NCI-H1092 (cell line): Measurements from ENCODE around the gene AKAP13.
"Not testable (repeated sequence)": the region's sequence is repeated elsewhere in the genome, so short reads cannot be mapped to it uniquely, and the experiment has no call there.

Experiments used
- DNase-seq: peaks from one replicate; lab custom pipeline; 2025; lab: John Stamatoyannopoulos, UW

Gene AKAP13

GRCh38 chr15:85380217-85380811 is at the start of gene AKAP13:
AKAP13 (plus strand) TSS chr15:85380603; CDS start chr15:85485721, 105,118 bp downstream.
- peak; percentile 94 for DNase-seq

DNA sequence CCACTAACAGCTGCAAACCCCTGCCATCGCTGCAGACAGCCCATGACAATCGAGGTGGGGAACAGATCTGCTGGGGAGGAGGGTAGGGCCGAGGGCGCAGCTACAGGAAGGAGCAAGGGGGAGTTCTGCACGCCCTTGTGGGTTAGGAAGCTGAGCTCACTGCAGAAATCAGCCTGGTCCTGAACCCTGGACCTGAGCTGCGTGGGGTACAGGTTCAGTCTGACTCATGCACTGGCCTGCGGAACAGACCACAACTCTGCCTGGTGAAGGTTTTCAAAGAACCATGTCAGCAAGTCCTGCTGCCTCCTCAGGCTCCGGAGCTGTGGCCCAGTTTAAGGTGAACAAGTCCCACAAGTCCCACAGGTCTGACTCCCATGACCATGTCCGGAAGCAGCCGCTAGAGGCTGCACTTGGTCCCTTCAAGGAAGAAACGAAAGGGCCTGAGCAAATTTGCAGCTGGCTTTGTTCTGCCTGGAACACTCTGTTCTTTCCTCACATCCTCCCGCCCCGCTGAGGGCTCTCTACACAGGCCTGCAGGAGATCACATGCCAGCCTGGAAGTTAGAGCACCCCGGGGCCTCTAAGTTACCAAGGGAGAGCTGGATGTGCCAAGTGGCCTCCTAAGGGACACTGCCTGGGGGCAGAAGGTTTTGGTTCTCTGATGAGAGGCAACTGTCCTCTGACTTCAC is 49.4 kb upstream of the AKAP13 start:
- peak; percentile 61 for DNase-seq

DNA sequence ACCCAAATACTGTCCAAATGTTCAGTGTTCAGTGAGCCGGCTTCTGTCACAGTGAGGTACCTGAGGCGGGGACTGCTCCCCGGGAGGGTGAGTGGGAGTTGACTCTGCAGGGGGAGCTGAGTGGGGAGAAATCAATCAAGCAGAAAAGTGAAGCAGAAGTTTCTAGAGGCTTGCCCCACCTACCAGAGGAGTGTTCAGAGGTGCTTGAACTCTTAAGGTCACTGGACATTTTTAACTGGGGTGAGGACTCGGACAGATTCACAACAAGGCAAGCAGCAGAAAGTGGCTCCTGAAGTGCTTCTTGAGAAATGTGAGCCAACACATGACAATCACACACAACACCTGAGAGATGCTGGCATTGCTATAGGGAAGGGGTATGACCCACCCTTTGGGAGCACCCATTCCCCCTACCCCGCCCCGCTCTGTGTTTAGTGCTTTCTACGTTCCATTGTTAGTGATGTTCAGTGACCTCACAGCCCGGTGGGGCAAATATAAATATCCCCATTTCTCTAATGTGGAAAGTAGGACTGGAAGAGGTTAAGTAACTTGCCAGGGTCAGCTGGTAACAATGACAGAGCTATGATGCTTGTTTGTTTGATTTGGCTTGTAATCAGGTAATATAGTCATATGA is 48.6 kb upstream of the AKAP13 start:
- no peak for DNase-seq

DNA sequence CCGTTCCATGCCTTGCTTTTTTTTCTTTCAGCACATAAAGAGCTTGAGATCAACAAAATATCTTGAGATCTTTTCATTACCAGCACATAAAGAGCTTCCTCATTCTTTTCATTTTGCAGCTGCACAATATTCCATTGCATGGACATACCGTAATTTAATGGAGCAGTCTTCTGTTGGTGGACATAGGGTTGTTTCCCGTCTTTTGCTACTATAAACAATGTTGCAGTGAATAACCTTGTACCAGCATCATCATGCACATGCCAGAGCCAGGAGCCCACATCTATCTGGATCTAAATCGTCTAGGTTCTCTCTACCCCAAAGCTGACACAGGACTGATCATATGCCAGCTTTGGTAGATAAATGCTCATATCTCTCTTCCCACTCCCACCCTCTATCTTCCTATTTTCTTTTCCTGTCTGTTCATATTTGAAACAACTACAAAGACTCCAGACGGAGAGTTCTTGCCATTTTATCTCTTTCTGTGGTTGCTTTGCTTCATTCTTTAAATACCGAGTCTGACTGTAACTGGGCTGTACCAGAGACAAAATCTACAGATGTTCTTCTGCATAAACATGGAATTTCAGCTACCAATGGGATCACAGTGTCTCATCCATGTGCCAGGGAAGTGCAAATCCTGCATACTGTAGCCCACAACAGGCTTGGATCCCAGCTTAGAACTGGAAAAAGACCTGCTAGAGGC is 47.1 kb upstream of the AKAP13 start:
- no peak for DNase-seq

- DNase-seq = no peak
Measured at GRCh38 chr15:85334241-85334640, 46.2 kb upstream of the AKAP13 start.

DNA sequence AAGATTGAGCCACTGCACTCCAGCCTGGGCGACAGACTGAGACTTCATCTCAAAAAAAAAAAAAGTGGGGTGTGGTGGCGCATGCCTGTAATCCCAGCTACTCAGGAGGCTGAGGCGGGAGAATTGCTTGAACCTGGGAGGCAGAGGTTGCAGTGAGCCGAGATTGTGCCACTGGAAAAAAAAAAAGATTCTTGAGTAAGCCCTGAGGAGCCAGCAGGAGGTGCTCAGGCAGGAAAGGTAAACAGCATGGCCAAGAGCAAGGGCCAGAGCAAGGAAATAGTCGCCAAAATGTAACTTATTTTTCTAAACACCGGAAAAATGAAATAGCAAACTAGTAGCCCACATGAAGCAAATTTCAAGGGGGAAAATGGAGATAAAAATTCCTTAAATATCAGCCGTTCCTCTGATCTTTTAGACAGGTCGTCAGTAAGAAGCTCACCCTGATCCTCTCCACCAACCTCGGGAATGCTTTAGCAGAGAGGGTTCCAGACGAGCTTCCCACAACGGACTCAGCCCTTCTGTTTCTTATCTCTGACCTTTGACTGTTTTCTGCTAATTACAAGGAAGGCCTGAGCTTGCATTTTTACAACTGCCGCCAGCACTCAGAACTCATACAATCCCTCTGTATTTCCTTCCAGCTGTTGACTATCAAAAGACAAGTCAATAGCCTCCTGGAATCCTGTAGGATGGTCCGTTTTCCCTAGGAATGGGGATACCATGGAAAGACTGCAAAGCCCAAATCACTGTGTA is 45.0 kb upstream of the AKAP13 start:
- no peak for DNase-seq

- no peak for DNase-seq
Measured at GRCh38 chr15:85336880-85337279, 43.5 kb upstream of the AKAP13 start.

DNA sequence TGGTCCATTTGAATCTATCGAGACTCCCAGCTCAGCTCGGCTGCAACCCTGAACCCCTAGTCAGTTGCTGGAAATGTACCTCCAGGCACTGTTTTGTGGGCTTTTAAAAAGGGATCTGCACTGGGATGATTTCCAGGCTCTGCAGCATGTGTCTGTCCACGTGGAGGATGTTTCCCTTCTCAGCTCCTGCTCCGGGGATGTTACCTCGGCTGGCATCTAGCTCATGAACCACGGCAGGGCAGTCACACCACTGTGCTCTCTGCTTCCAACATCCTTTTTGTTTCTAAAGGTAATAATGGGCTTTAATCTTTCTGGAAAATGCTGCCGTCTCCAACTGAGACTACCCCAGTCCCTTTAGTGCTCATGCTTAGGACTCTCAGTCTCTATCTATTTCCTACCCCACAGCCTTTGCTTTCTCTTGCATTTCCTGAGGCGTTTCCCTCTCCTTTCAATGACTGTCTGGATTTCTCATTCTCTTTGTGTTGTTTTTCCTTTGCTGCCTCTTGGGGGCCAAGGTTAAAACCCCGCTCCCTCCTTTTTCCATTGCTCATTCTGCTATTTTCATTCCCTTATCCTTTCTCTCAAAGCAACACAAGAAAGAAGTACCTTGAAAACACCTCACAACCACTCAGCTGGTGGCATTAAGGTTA is 42.9 kb upstream of the AKAP13 start:
- no peak for DNase-seq

DNA sequence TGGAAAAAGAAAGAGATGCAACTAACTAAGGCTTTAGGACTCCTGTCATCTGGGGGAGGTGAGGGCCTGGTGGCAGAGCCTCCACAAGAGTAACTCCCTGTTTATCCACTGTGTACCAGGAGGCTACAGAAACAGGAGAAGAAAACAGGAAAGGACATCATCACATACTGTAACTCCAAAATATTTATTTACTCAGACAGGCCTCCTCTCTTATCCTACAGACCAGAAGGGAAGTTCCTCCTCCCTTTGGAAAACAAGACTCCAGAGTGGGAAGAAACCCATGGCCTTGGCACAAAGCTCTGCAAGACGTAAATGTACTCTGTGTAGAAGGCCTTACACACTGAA is 40.1 kb upstream of the AKAP13 start:
- DNase-seq = no peak

DNA sequence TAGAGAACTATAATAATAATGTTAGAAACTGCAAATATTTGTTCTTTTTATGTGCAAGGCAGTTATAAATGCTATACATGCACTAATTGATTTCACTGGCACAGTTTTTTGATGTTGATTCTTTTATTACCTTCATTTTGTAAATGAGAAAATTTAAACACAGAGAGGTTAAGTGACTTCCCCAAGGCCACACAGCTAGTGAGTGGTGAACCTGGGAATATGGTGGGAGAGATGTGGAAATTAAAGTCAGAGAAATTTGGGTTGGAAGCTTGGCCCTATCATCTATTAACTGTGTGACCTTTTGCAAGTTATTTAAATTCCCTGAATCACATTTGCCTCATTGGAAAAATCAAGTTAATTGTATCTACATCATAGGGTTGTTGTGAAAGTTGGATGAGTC is 39.6 kb upstream of the AKAP13 start:
- no peak for DNase-seq

GRCh38 chr15:85342163-85342562 is 38.2 kb upstream of the AKAP13 start:
- not testable (repeated sequence) for DNase-seq

DNA sequence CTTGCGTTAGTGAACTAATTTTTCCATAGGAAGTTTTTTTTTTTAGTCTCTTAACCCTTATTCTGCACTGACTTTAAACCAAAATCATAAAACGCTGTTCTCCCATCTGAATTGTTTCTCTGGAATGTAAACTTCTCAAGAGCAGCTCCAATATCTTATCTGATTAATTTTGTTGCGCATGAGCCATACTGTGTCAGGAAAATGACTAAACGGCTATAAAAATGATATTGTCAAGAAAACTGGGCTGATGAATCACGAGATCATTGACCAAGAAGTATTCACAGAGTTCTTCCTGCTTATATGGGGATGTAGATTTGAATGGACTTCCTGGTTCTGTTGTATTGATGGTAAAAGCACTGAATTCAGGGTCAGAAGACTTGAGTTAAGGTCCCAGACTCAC is 37.0 kb upstream of the AKAP13 start:
- not testable (repeated sequence) for DNase-seq

DNA sequence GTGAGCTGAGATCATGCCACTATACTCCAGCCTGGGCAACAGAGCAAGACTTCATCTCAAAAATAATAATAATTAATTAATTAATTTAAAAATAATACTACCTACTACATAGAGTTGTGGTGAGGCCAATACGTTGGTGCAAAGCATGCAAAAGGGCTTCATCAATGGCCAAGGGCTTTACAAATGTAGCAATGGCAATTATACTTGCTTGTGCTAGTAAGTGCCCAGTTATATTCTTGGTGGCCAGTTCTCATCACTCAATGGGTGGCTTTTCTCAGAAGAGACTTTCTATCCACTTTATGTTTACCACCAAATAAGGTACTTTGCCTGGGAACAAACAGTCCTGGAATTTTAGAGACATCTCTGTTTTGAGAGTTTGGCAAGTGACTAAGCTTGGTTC is 36.2 kb upstream of the AKAP13 start:
- not testable (repeated sequence) for DNase-seq

GRCh38 chr15:85344653-85345114 is 35.7 kb upstream of the AKAP13 start:
- not testable (repeated sequence) for DNase-seq

GRCh38 chr15:85345196-85345918 is 35.0 kb upstream of the AKAP13 start:
- DNase-seq = not testable (repeated sequence)

DNA sequence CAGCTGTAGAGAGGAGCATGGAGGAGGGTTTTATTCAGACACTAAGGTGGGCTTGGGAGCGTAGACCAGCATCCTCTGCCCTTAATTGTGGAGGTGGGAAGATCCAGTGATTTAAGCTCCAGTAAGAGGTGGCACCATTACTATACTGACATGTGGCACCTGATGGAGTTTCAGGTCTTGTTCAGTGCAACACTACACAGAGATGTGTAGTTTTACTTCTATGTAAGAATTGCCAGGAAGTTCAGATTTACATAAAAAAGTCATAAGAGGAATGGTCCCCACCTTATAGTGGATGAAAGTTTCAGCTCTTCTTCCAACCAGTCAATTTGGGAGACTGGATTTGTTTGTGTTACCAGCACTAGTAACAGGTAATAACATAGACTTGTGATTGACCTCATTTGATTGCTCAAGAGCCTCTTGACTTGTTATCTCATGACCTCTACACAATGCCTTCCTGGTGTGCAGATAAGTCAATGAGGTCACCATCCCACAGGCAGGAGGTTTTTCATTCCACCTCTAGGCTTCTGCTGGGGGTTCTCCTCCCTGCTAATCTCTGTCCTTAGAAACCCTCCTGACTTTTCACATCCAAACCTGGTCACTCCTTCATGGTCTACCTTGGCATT is 33.8 kb upstream of the AKAP13 start:
- DNase-seq = not testable (repeated sequence)

GRCh38 chr15:85347264-85348047 is 32.9 kb upstream of the AKAP13 start:
- not testable (repeated sequence) for DNase-seq

DNA sequence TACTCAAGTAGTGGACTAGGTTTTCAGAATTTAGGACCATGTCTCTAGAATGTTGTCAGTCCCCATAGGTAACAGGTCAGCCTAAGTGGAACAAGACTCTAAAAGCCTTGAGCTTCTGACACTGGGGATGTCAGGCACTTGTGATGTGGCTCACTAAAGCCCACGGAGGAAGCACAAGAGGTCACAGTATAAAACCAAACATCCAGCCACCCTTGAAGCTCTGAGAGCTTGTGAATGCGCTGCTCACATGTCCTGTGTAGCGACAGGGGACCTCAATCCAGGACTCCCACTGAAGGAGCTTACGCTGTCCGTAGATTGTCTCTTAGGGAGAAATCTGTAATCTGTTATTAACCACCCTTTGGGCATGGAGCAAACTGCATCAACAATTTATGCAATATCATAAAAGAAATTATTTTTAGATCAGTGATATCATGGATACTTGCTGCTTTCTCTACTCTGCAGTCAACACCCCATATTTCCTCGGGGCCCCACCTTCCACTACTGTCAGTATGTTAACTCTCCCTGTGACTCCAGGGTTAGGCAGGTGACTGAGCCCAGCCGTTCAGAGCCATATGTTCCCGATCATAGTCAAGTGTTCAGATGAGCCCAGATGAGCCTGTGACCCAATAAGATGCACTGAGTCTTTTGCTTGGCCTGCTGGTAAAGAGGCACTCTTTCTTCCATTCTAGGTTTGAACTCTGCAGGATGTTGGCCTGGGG is 32.2 kb upstream of the AKAP13 start:
- not testable (repeated sequence) for DNase-seq

DNA sequence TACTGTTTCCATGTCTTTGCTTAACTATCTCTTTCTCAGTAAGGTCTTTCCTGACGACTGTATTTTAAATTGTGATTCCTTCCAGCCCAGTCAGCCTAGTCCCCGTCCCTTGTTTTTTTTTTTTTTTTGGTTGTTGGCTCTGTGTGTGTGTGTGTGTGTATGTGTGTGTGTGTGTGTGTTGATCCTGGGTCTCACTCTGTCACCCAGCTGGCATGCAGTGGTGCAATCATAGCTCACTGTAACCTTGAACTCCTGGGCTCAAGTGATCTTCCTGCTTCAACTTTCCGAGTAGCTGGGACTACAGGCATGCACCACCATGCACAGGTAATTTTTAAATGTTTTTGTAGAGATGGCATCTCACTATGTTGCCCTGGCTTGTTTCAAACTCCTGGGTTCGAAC is 31.3 kb upstream of the AKAP13 start:
- not testable (repeated sequence) for DNase-seq
